Measurements from ENCODE around the gene HDDC2. TPM values are rescaled to one million over a fixed set of nuclear protein-coding genes. Genes with fewer than 3 reads are reported as not detected.
A peak's percentile ranks its signal among the peaks of the same experiment; 100 is the strongest.

Gene HDDC2
- polyA plus RNA-seq, 3 donors, result 24.4 to 59.9 (median 42.6) TPM

GRCh38 chr6:125300992-125301434, 754 bp downstream of the HDDC2 start:
- 0% methylated on average over 1 of the region's 11 CpGs for WGBS (ENCODE audit: insufficient coverage)
- H3K27ac Mint-ChIP-seq, result peak overlapping the region; percentile 71 to 95 (median 88)
- H3K4me2 ChIP-seq (replicated peaks; ENCODE audit: extremely low read depth, low read length, poor library complexity, severe bottlenecking), result peak overlapping the region; percentile 83
- no peaks in the 10 kb centered on the region for H4K20me1 ChIP-seq (ENCODE audit: insufficient read depth, low read length)
- no peak for DNase-seq
- intact Hi-C loops (cut with micrococcal nuclease), result no loop called here
- H2AFZ ChIP-seq (ENCODE audit: insufficient read depth, low read depth, low read length, poor library complexity, severe bottlenecking), result peak overlapping the region; percentile 92
- TF ChIP-seq CTCF (IDR thresholded peaks at IDR 0.05), result no peak
- H3K9me3 Mint-ChIP-seq, result peaks cover 0 to 5% (median 0%) of the 10 kb centered on the region in 7 donors
- H3K4me3 Mint-ChIP-seq, result peak overlapping the region; percentile 87 to 95
- H3K4me1 ChIP-seq (ENCODE audit: control insufficient read depth in 1 of 2, insufficient read depth in 2 of 2, low read length in 2 of 2), result peaks cover 15 to 17% of the 10 kb centered on the region in 2 donors
- H3K27ac ChIP-seq (ENCODE audit: low read depth in 1 of 2, low read length in 2 of 2), result peak overlapping the region; percentile 64 to 78
- H3K27me3 Mint-ChIP-seq (ENCODE audit: low read depth in 3 of 3), result peaks cover 2 to 4% (median 2%) of the 10 kb centered on the region in 3 donors
- peak overlapping the region; percentile 66 to 93 (median 85) for H3K4me3 ChIP-seq (replicated peaks in 1 of 3; ENCODE audit: low read depth in 2 of 3, low read length in 3 of 3)
- no peaks in the 10 kb centered on the region for H3K79me2 ChIP-seq (ENCODE audit: insufficient read depth, low read length)
- H3K27me3 ChIP-seq (ENCODE audit: control insufficient read depth in 2 of 2, insufficient read depth in 2 of 2, low read length in 2 of 2), result no peaks in the 10 kb centered on the region
- peaks cover 26% of the 10 kb centered on the region in 2 donors for H3K36me3 ChIP-seq (replicated peaks in 1 of 2; ENCODE audit: control insufficient read depth in 1 of 2, insufficient read depth in 2 of 2, low read length in 2 of 2)
- H3K36me3 Mint-ChIP-seq, result peaks cover 32 to 37% of the 10 kb centered on the region in 2 donors
- no peaks in the 10 kb centered on the region for H3K9me3 ChIP-seq (replicated peaks in 1 of 2; ENCODE audit: control insufficient read depth in 1 of 2, insufficient read depth in 1 of 2, low read length in 2 of 2)
- peak overlapping the region; percentile 79 for H3K9ac ChIP-seq (ENCODE audit: insufficient read depth, low read length, poor library complexity, severe bottlenecking)
- H3K4me1 Mint-ChIP-seq, result peaks cover 31% of the 10 kb centered on the region

- intact Hi-C loops (cut with micrococcal nuclease), result no loop called here
- no peaks in the 10 kb centered on the region for H3K79me2 ChIP-seq (ENCODE audit: insufficient read depth, low read length)
- no peak overlapping the region for H3K4me3 ChIP-seq (replicated peaks in 1 of 3; ENCODE audit: low read depth in 2 of 3, low read length in 3 of 3)
- peak overlapping the region in 1 of 7 donors; percentile 58 for H3K27ac Mint-ChIP-seq
- no peak overlapping the region for H3K4me3 Mint-ChIP-seq
- no peaks in the 10 kb centered on the region for H4K20me1 ChIP-seq (ENCODE audit: insufficient read depth, low read length)
- no peaks in the 10 kb centered on the region for H3K27me3 ChIP-seq (ENCODE audit: control insufficient read depth in 2 of 2, insufficient read depth in 2 of 2, low read length in 2 of 2)
- no peak for DNase-seq
- no peak overlapping the region for H3K4me2 ChIP-seq (replicated peaks; ENCODE audit: extremely low read depth, low read length, poor library complexity, severe bottlenecking)
- peaks cover 0 to 2% (median 2%) of the 10 kb centered on the region in 3 donors for H3K27me3 Mint-ChIP-seq (ENCODE audit: low read depth in 3 of 3)
- peaks cover 0 to 3% (median 0%) of the 10 kb centered on the region in 7 donors for H3K9me3 Mint-ChIP-seq
- peaks cover 31 to 43% of the 10 kb centered on the region in 2 donors for H3K36me3 ChIP-seq (replicated peaks in 1 of 2; ENCODE audit: control insufficient read depth in 1 of 2, insufficient read depth in 2 of 2, low read length in 2 of 2)
- H3K9ac ChIP-seq (ENCODE audit: insufficient read depth, low read length, poor library complexity, severe bottlenecking), result no peak overlapping the region
- peaks cover 45 to 46% of the 10 kb centered on the region in 2 donors for H3K36me3 Mint-ChIP-seq
- H3K4me1 ChIP-seq (ENCODE audit: control insufficient read depth in 1 of 2, insufficient read depth in 2 of 2, low read length in 2 of 2), result peaks cover 15 to 17% of the 10 kb centered on the region in 2 donors
- no peak for TF ChIP-seq CTCF (IDR thresholded peaks at IDR 0.05)
- no peaks in the 10 kb centered on the region for H3K9me3 ChIP-seq (replicated peaks in 1 of 2; ENCODE audit: control insufficient read depth in 1 of 2, insufficient read depth in 1 of 2, low read length in 2 of 2)
- H2AFZ ChIP-seq (ENCODE audit: insufficient read depth, low read depth, low read length, poor library complexity, severe bottlenecking), result no peak overlapping the region
- no CpG with 5 or more reads among the region's 3 CpGs for WGBS (ENCODE audit: insufficient coverage)
- H3K4me1 Mint-ChIP-seq, result peaks cover 29% of the 10 kb centered on the region
- no peak overlapping the region for H3K27ac ChIP-seq (ENCODE audit: low read depth in 1 of 2, low read length in 2 of 2)
Measured at GRCh38 chr6:125299257-125299656, 2.5 kb downstream of the HDDC2 start.
